HepG2 (cell line): ENCODE measurements around the gene HNRNPM. TPM values are rescaled to one million over a fixed set of nuclear protein-coding genes. Genes with fewer than 3 reads are reported as not detected.

Experiments
- ATAC-seq: fragments of 200-7000 bp; cut with Tn5 transposase; 3 replicates; pipeline ENCODE4 v1.9.1; 2020; ENCODE audit warnings: mild to moderate bottlenecking, moderate library complexity
- BruUV-seq: library from RNA; stranded (reverse); fragments of 400-500 nt; replicated peaks from 2 replicates; lab custom pipeline; 2021; lab: Mats Ljungman, UMichigan
- CTCF ChIA-PET: fragments of 300-600 bp; formaldehyde crosslinking; extraction: SDS; loops from one replicate; lab custom pipeline; 2021; ENCODE audit warnings: low total read pairs, inconsistent platforms, low intra/inter-chr PET ratio; lab: Yijun Ruan, JAX
- POLR2A ChIA-PET: fragments of 350-600 bp; sonication (Branson Sonifier 250); formaldehyde crosslinking; loops from one replicate; lab custom pipeline; 2020; ENCODE audit warnings: antibody characterized with exemption, inconsistent platforms; lab: Yijun Ruan, JAX
- DNase-seq: peaks from one replicate; pipeline ENCODE4 v3.0.0-alpha.2; 2015; ENCODE audit warnings: low spot score
- FAIRE-seq: peaks from 3 replicates; lab custom pipeline; 2011; peaks lifted over from hg19 to GRCh38; lab: Jason Lieb, UNC
- H2AFZ ChIP-seq: one replicate; pipeline ENCODE4 v1.6.1; 2011; ENCODE audit warnings: low read length, inconsistent platforms
- H3K27ac ChIP-seq: fragments of 300-600 bp; 3 replicates; pipeline ENCODE4 v1.8.0; 2011; ENCODE audit warnings: mixed run types, mild to moderate bottlenecking, mixed read lengths, low read length, inconsistent platforms; ENCODE audit not compliant: insufficient read depth; ENCODE audit errors: extremely low read length
- H3K27me3 ChIP-seq, 2 experiments: fragments of 200-600 bp in 1 of 2; 2 replicates in 1 of 2; 3 replicates in 1 of 2; pipeline versions ENCODE4 v1.6.0 to v1.8.0; 2011; ENCODE audit warnings: low read length in 2 of 2, mild to moderate bottlenecking in 2 of 2, moderate library complexity in 2 of 2, inconsistent platforms in 1 of 2; ENCODE audit not compliant: insufficient read depth in 2 of 2, control insufficient read depth in 1 of 2
- H3K36me3 ChIP-seq, 2 experiments: fragments of 200-600 bp in 1 of 2; replicated peaks in 1 of 2; 2 replicates in 1 of 2; 3 replicates in 1 of 2; pipeline versions ENCODE4 v1.5.1 to v1.8.0; 2011; ENCODE audit warnings: low read length in 2 of 2, inconsistent platforms in 1 of 2; ENCODE audit not compliant: insufficient read depth in 2 of 2, control insufficient read depth in 1 of 2
- H3K4me1 ChIP-seq: 2 replicates; pipeline ENCODE4 v1.5.1; 2012; ENCODE audit warnings: low read length, inconsistent platforms; ENCODE audit not compliant: insufficient read depth
- H3K4me2 ChIP-seq: 2 replicates; pipeline ENCODE4 v1.6.0; 2011; ENCODE audit warnings: low read depth, low read length, inconsistent platforms
- H3K4me3 ChIP-seq, 3 experiments: fragments of 200-600 bp in 1 of 3; sonication (generic), shearing (Covaris generic) in 1 of 3; replicated peaks in 1 of 3; 2 replicates each; pipeline ENCODE4 v1.5.1; 2011 to 2016; ENCODE audit warnings: low read length in 3 of 3, inconsistent platforms in 2 of 3, low read depth in 2 of 3, mild to moderate bottlenecking in 2 of 3, control low read depth in 1 of 3, mixed read lengths in 1 of 3; ENCODE audit not compliant: insufficient read depth in 1 of 3
- H3K79me2 ChIP-seq: one replicate; pipeline ENCODE4 v1.6.1; 2011; ENCODE audit warnings: low read length, inconsistent platforms; ENCODE audit not compliant: insufficient read depth
- H3K9ac ChIP-seq: 2 replicates; pipeline ENCODE4 v1.6.0; 2011; ENCODE audit warnings: mild to moderate bottlenecking, low read depth, low read length, inconsistent platforms; ENCODE audit not compliant: insufficient read depth
- H3K9me3 ChIP-seq: 2 replicates; pipeline ENCODE4 v1.5.1; 2012; ENCODE audit warnings: mild to moderate bottlenecking, low read length
- H4K20me1 ChIP-seq: 2 replicates; pipeline ENCODE4 v1.6.0; 2011; ENCODE audit warnings: inconsistent platforms, mild to moderate bottlenecking, low read length, moderate library complexity; ENCODE audit not compliant: insufficient read depth
- ARHGAP35 ChIP-seq: sonication (generic); formaldehyde crosslinking; IDR thresholded peaks from 2 replicates; pipeline ENCODE4 v1.9.0; 2022; ENCODE audit warnings: mild to moderate bottlenecking, inconsistent platforms, moderate library complexity, missing genetic modification reagents, borderline replicate concordance
- GLI4 ChIP-seq: sonication (generic); formaldehyde crosslinking; IDR thresholded peaks from 2 replicates; pipeline ENCODE4 v1.5.1; 2020; ENCODE audit warnings: missing genetic modification reagents, mild to moderate bottlenecking, moderate library complexity, borderline replicate concordance
- IKZF4 ChIP-seq: sonication (generic); formaldehyde crosslinking; IDR thresholded peaks from 2 replicates; pipeline ENCODE4 v1.5.1; 2020; ENCODE audit warnings: borderline replicate concordance, mild to moderate bottlenecking, low read depth, missing genetic modification reagents; ENCODE audit errors: not compliant biosample characterization
- JUN ChIP-seq: sonication (generic); formaldehyde crosslinking; IDR thresholded peaks from 2 replicates; pipeline ENCODE4 v1.4.0; 2020; ENCODE audit warnings: mild to moderate bottlenecking, missing genetic modification reagents
- REL ChIP-seq: sonication (generic); formaldehyde crosslinking; conservative IDR thresholded peaks from 2 replicates; pipeline ENCODE4 v1.8.0; 2022; ENCODE audit warnings: mild to moderate bottlenecking, missing genetic modification reagents, moderate library complexity
- SCMH1 ChIP-seq: sonication (generic); formaldehyde crosslinking; IDR thresholded peaks from 2 replicates; pipeline ENCODE4 v1.9.0; 2021; ENCODE audit warnings: missing genetic modification reagents, mild to moderate bottlenecking, borderline replicate concordance
- ZNF318 ChIP-seq: sonication (generic); formaldehyde crosslinking; IDR thresholded peaks from 2 replicates; pipeline ENCODE4 v1.4.0; 2020; ENCODE audit warnings: mild to moderate bottlenecking, missing genetic modification reagents
- ZNF549 ChIP-seq: sonication (generic); formaldehyde crosslinking; IDR thresholded peaks from 2 replicates; pipeline ENCODE4 v1.5.0; 2020; ENCODE audit warnings: missing genetic modification reagents
- WGBS: methylation state at CpG from one replicate; pipeline ENCODE4 v1.1.6; 2017; ENCODE audit warnings: low lambda C conversion rate; 5-methylcytosine and 5-hydroxymethylcytosine counted together
- in situ Hi-C: cut with HindIII; loops from 2 replicates; pipeline ENCODE4 v1.10.0; 2017; ENCODE audit warnings: low pct_unique_long_range_greater_than_20kb; ENCODE audit not compliant: extremely low pct_ligation_motif_present
- intact Hi-C: fragments of 100-400 bp; cut with micrococcal nuclease; formaldehyde crosslinking; loops from one replicate; pipeline ENCODE4 v1.10.0; 2022; ENCODE audit not compliant: unreplicated experiment
- polyA plus RNA-seq, 8 experiments: library from polyadenylated mRNA; depleted of rRNA in 3 of 8; stranded (reverse) in 7 of 8; unstranded in 1 of 8; fragments of >200 nt; fragmentation: Illumina TruSeq in 4 of 8; extraction: Trizol in 4 of 8; gene quantifications; 2 replicates each; pipeline versions ENCODE4 v1.2.1 to v1.2.3, GENCODE V29; 2011 to 2016; ENCODE audit warnings: low read depth in 4 of 8, missing spikeins in 1 of 8, mixed read lengths in 1 of 8; ENCODE audit not compliant: insufficient read depth in 1 of 8
- total RNA-seq, 5 experiments: library from RNA; depleted of rRNA; stranded (reverse); fragments of >200 nt; fragmentation: Illumina TruSeq; extraction: Trizol; gene quantifications; 2 replicates each; pipeline ENCODE4 v1.2.3, GENCODE V29; 2016; ENCODE audit warnings: low read depth in 1 of 5

Gene HNRNPM
- total and polyA plus RNA-seq, 2 of the 13 experiments (the other 11 are each of a cell fraction or from before 2014, with no cell fraction given): 56.7 to 102 TPM

DNA sequence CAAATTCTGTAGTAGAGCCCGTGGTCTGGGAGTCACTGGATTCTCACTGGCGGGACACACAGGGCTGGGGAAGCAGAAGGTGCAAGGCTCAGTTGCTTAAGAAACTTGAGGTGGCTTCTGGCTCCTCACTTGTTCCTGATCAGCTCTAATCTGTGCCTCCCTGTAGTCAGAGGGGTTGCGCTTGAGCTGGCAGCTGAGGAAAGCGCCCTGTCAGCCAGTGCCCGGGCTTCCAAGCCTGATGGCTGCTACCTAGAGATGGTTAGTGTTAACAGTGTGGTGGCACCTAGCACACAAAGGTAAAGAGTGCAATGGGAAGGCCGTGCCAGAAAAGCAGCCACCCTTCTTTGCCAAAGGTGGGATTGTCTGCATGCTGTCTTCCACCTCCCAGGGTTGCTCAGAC lies 8.8 kb downstream of the HNRNPM start:
- 100% methylated on average over 6 of the region's 6 CpGs for WGBS
- no peak overlapping the region for H2AFZ ChIP-seq
- POLR2A ChIA-PET: interaction anchor here (1.4 kb wide), 1 partner anchor 30 kb away, joined by 6 read pairs; no protein-coding TSS in a partner anchor
- H3K4me2 ChIP-seq: no peak overlapping the region
- no peak overlapping the region for H3K4me3 ChIP-seq
- no peak for FAIRE-seq
- intact Hi-C loops: no loop called here
- TF ChIP-seq ZNF318 (no peak), GLI4 (CRISPR knock-in tag) (no peak), SCMH1 (CRISPR knock-in tag) (no peak), JUN (CRISPR knock-in tag) (no peak), ARHGAP35 (CRISPR knock-in tag) (no peak), REL (CRISPR knock-in tag) (no peak), IKZF4 (CRISPR knock-in tag) (no peak), ZNF549 (CRISPR knock-in tag) (no peak)
- TF ChIP-seq, all 625 proteins: peak for 0
- BruUV-seq: no TSS peak
- ATAC-seq: no peak
- Histone ChIP-seq H3K79me2 (peaks cover 96% of the 10 kb centered on the region), H3K9ac (no peak overlapping the region), H3K27me3 (no peaks in the 10 kb centered on the region), H3K9me3 (no peaks in the 10 kb centered on the region), H4K20me1 (peaks cover 95% of the 10 kb centered on the region), H3K27ac (no peak overlapping the region), H3K4me1 (peaks cover 75% of the 10 kb centered on the region), H3K36me3 (peaks cover 21 to 56% of the 10 kb centered on the region in 2 experiments)
- CTCF ChIA-PET: no interaction called here
- in situ Hi-C loops: loop anchor here (5.0 kb wide), 1 partner anchor 41 kb away; the partner anchor contains the start of gene MARCHF2
- DNase-seq: no peak
